Testis (tissue), 2 donors: ENCODE results near the gene PRPF6.

Experiments used
- POLR2A ChIP-seq: fragments of 450-650 bp; IDR thresholded peaks from one replicate; pipeline ENCODE4 v1.6.1; 2017; ENCODE audit warnings: antibody characterized with exemption, mild to moderate bottlenecking, moderate library complexity
- TF ChIP-seq, protein P1 (sequence below), 3 experiments: fragments of 450-650 bp in 2 of 3; fragments of 200-600 bp in 1 of 3; sonication (generic) in 1 of 3; IDR thresholded peaks; one replicate each; pipeline ENCODE4 v1.5.1; 2016 to 2019; ENCODE audit warnings: antibody characterized with exemption in 3 of 3, mild to moderate bottlenecking in 2 of 3, moderate library complexity in 1 of 3

GRCh38 chr20:63980806-63981728, at the start of gene PRPF6:
- no peak for TF ChIP-seq POLR2A
- TF ChIP-seq, protein P1, sequence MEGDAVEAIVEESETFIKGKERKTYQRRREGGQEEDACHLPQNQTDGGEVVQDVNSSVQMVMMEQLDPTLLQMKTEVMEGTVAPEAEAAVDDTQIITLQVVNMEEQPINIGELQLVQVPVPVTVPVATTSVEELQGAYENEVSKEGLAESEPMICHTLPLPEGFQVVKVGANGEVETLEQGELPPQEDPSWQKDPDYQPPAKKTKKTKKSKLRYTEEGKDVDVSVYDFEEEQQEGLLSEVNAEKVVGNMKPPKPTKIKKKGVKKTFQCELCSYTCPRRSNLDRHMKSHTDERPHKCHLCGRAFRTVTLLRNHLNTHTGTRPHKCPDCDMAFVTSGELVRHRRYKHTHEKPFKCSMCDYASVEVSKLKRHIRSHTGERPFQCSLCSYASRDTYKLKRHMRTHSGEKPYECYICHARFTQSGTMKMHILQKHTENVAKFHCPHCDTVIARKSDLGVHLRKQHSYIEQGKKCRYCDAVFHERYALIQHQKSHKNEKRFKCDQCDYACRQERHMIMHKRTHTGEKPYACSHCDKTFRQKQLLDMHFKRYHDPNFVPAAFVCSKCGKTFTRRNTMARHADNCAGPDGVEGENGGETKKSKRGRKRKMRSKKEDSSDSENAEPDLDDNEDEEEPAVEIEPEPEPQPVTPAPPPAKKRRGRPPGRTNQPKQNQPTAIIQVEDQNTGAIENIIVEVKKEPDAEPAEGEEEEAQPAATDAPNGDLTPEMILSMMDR (IDR thresholded peaks at IDR 0.05), result peak; percentile 53 to 87 (median 76)
